GM21529 (cell line): ENCODE measurements around the gene ILK.

Experiments
- ATAC-seq: cut with Tn5 transposase; IDR thresholded peaks from one replicate; pipeline ENCODE4 v1.9.1; 2021; ENCODE audit not compliant: unreplicated experiment

ILK gene

DNA sequence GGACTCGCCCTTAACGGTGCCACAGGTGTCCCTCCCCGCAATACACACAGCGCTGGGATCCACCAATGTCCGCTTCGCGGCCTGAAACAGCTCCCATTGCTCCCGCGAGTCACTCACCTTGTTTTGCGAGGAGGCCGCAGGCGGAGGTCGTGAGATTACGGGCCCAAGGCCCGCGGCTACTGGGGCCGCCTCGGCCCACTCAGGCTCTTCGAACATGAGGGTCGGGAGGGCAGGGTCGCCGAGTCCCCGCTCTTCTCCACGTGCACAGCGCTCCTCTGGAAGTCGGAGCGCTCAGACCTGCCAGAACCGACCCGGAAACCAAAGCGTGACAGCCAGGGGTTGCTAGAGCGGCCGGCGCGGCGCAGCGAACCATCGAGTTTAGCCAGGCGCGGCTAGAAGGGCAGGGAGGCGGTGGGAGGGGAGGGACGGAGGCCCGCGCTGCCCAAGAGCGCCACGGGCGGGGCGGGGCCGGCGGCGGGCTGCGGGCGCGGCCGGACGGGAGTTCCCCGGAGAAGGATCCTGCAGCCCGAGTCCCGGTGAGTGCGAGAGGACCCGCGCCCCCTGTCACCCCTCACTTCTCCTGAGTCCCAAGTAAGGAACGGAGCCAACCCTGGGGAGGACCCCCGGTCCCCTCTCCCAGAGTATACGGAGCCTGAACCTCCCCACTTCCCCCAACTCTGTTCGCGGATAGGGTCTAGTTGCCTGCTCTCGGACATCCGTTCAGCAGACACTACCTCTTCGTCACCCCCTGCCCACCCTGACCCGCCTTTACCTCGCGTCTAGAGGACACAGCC, at the start of gene ILK, which contains the start of gene RRP8:
TSS of gene ILK (plus strand) at position 488 of the 794 bp plus-strand sequence. CDS start 498 bp downstream, outside the sequence.
TSS of gene RRP8 (minus strand) at position 330 of the 794 bp plus-strand sequence. CDS start at position 216, 114 bp downstream.
- ATAC-seq = peak; percentile 70

DNA sequence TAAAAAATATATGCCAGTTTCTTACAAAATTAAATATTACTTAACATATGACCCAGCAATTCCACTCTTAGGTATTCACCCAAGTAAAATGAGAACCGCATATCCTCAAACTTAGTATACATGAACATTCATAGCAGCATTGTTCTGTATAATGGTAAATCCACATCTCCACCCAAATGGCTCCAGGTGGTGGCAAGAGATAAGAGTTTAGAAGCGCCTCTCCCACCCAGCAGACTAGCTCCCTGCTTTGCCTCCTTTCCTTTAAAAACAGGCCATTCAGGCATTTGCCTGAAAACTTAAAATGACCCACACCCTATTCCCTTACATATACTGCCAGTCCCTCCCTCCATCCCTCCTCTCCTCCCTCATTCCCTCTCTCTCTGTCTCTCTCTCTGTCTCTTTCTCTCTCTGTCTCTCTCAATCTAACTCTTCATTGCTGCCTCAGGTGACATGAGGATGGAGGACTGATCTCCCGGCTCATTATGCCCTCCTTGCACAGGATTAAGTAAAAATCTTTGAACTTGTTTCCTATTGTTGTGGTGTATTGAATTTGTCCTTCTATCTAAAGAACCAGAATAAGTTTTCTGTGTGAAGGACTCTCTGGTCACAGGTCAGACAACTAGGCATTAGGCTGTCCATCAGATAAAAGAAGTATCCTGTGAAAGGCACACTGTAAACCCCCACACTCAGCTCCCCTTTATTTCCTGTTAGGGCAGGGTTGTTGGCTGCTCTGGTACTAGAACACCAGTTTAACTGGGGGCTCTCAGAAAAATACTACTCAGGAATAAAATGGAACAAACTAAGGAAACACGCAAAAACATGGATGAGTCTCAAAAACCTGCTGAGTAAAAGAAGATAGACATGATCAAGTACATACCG, 48.5 kb upstream of the ILK start:
- ATAC-seq = no peak

DNA sequence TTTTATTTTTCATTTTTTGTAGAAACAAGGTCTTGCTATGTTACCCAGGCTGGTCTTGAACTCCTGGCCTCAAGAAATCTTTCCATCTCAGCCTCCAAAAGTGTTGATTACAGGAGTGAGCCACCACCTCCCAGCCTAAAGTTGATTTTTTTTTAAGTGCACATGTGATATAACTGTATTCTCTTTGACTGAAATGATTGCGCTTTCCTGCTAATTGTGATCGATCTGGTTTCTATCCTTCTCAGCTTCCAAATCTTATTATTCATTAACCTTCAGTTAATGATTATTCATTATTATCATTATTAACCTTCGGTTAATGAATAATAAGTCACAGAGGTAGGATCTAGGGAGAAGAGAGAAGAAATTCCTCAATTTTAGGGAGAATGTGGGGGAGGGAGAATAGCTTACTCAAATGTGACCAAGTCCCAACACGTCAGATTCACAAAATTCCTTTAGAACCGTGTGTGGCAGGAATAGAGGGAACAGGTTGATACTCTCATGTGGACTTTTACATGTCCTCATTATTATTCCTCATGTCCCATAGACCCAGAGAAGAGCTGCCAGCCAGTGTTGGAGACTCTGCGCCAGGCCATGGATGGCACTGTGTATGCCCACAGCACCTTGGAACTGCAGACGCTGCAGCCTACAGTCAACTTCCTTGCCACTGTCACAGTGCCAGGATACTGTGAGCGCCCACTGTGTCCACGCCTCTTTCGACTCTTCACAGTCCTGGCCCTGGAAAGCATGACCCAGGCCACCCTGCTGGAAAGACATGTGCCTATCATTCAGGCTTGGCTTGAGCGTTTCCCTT, 47.2 kb upstream of the ILK start:
- no peak for ATAC-seq

DNA sequence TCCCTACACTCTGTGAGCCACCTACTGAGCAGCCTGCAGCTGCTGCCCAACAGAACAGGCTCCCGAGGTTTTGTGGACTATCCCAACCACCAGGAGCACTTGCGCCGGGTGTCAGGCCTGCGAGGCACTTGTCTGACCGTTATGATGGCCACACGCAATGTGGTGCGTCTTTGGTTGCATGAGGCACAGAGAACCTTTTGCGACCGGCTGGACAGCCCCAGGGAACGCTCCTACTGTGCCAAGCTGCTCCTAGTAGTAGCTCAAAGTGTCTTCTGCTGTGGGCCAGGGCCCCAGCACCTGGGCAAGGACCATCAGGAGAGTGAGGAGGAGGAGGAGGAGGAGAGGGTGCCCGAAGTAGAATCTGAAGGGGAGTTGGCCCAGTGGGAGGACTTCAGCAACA, 46.5 kb upstream of the ILK start:
- ATAC-seq = no peak

DNA sequence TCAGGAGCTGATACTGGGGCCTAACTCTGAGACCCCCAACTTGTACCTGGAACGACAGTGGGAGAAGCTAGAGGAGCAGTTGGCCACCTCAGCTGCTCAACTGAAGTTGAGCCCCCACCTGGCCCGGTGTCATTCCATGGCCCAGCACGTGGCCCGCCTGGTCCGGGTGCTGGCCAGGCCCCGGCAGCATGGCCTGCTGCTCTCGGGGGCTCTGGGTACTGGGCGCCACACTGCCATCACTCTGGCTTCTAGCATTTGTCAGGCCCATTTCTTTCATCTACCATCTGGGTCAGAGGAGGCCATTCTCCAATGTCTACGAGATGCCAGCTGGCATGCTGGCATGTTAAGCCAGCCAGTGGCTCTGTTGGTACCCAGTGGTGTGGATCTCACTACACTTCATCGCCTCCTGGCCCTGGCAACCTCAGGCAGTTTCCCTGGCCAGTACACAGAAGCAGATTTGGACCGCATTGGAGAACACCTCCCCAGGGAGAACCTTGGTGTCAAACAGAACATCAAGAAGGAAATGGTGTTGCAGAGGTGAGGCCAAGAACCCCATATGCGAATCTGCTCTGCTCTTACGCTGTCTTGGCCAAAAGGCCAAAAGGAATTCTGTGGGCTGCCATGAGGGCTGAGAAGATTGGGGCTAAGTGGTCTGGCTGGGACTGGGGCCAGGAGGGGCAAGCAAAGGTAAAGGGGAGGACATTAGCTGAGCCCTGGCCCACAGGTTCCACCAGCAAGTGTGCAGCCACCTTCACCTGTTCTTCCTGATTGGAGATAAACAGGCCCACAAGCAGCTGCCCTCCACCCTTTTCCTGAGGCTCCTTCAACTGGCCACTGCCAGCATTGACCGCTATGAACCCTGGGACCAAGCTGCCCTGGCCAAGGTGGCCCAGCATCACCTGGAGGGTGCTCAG, 45.6 kb upstream of the ILK start:
- ATAC-seq = no peak

DNA sequence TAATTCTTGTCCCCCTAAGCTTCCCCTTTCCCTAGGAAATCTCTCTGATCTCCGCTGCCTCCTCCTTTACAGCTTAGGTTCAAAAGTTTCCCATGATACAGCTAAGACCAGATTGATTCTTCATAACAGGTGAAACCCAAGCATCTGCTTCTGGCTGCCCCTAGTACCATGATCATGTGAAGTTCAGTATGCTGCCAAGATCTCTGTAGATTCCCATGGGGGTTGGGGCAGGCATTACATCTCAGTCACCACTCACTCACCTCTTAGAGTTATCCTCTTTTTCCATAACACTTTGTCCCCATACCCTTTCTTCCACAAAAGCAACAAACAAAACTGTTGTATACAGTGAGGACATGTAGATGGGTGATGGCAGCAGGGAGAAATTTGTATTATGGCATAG, 44.2 kb upstream of the ILK start:
- ATAC-seq = no peak

DNA sequence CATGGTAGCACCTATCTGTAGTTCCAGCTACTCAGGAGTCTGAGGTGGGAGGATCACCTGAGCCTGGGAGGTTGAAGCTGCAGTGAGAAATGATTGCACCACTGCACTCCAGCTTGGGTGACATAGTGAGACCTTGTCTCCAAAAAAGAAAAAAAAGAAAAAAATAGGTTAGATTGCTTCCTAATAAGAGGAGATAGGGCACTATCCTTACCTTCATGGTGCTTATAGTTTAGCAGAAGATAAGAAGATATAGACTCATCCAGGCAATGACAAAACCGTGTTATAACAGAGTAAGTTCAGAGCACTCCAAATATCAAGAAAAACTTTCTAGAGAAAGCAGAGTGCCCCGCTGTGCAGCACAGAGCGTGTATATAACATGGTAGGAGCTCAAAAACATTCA, 42.3 kb upstream of the ILK start:
- ATAC-seq = no peak

DNA sequence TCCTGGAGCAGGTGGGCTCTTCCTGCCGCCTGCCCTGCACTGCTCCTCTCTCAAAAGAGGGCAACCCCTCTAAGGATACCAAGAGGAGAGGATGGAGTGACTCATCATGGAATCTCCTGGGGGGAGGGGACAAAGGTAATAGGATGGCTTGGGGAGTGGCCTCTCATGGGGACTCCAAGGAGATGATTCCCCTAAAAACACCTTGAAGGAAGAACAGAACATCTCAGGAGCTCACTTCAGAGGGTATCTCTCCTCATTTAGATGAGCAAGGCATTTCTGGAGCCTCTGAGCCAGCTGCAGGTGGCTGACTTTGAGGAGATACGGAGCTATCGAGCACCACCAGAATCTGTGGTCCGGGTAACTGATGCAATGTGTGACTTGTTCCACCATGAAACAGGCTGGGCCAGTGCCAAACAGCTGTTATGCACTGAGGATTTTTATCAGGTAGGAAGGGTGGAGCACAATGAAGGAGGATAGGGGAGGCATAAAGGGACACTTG, 40.4 kb upstream of the ILK start:
- ATAC-seq = no peak

DNA sequence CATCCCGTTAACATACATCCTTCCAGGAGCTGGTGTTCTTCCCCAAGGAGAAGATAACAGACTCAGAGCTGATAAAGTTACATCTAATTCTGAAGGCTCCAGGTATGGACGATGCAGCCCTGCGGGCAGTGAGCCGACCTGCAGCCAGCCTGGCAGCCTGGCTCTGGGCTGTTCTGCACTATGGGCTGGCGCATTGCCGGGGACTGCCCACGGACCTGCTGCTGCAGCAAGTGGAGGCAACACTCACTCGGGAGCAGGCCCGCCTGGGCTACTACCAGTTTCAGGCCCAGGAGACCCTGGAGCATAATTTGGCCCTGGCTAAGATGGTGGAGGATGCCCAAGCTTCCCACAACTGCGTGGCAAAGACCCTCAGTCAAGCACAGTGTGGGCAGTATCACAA, 39.9 kb upstream of the ILK start:
- ATAC-seq = no peak

DNA sequence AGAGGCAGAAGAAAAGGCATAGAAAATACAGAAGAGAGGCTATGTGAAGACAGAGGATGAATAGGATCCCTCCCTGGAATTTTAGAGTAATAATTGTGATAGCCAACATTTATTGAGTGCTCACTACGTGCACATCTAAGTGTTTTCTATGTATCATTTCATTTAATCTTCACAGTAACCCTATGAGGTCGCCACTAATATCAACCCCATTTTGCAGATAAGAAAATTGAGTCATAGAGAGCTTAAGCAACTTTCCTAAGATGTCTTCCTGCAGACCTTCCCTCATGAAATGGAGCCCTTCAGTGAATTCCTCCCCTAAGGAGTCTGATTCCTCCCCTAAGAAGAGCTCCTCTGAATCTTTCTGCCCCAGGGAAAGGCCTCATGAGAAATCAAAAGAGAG, 38.2 kb upstream of the ILK start:
- no peak for ATAC-seq

DNA sequence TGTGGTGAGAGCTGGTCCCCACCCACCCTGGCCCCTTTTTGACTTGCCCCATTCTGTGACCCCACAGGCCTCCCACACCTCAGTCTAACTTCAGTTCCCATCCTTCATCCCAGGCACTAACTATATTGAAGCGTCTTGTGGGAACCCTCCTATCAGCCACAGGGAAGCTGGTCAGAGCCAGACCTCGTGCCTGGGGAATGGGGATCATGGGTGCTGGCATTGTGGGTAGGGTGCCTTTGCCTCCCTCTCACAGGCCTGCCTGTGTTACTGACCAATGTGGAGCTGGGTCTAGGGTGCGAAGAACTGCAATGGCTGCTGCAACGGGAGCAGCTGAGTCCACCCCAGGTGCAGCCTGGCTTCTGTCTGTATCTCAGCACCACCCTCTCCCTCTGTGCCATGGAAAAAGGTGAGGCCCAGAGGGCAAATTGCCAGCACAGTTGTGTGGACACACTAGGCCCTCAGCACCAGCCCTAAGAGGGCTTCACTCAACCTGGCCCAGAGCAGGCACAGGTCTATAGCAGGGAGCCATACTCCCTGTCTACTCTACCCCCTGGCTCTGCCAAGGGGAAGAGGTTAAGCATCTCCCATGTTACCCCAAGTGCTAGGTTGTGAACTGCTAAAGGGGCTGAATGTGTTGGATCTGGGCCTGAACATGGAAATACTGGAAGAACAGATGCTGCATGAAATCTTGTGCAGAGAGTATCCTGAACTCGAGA, 37.4 kb upstream of the ILK start:
- ATAC-seq = no peak

DNA sequence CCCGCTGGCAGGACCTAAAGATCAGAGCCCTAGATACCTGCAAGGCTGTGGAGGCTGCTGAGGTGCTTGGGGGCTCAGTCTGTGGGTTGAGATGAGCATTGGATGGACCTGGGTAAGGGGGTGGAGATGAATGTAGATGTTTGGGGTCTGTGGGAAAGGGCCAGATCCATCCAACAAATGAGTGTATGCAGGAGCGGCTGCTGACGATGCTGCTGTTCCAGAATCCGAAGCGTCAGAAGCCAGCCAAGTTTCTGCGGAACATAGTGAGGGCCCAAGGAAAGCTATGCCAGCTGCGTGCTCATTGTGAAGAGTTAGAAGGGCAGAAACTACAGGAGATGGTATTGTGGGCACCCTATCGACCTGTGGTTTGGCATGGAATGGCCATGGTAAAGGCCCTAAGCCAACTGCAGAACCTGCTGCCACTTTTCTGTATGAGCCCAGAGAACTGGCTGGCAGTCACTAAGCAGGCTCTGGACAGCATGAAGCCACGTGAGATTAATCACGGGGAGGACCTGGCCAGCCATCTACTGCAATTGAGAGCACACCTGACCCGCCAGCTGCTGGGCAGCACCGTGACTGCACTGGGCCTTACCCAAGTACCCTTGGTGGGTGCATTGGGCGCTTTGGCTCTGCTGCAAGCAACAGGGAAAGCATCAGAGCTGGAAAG, 36.7 kb upstream of the ILK start:
- no peak for ATAC-seq

DNA sequence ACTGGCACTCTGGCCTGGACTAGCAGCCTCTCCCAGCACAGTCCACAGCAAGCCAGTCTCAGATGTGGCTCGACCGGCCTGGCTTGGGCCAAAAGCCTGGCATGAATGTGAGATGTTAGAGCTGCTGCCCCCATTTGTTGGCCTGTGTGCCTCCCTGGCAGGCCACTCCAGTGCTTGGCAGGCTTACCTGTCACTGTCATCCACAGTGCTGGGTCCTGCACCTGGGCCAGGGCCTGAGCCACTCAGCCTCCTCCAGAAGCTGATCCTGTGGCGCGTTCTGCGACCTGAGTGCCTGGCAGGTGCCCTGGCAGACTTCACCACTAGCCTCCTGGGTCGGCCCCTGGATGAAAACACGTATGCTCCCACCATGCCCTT, 36.2 kb upstream of the ILK start:
- ATAC-seq = no peak

DNA sequence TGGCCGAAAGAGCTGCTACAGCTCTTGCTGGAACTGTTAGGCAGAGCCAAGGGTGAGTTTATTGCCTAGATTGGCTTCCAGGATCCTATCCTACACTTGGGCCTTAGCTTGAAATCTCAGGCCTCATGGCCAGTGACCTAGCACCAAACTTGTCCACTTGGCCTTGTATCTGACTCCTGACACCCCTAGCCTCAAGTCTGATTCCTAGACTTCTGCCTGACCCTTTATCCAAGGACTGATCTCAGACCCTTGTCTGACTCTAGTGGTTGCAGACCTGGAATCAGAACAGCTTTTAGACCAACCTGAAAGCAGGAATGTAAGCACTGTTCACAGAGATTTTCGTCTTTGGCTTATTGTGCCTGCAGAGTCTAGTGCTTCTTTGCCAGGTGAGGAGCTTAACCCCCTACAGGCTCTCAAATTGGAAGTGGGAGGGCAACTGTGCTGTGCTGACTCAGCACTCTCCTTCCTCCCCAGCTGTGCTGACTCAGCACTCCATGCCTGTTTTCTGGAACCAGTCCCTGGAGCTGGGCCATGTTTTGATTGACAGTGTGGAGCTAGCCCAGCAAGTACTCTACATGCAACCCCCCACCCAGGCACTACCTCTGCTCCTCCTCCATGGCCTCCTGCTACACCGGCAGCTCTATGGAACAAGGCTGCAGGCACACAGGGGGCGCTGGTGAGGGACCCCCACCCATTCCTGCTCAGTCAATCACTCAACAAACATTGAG, 35.2 kb upstream of the ILK start:
- ATAC-seq = no peak

DNA sequence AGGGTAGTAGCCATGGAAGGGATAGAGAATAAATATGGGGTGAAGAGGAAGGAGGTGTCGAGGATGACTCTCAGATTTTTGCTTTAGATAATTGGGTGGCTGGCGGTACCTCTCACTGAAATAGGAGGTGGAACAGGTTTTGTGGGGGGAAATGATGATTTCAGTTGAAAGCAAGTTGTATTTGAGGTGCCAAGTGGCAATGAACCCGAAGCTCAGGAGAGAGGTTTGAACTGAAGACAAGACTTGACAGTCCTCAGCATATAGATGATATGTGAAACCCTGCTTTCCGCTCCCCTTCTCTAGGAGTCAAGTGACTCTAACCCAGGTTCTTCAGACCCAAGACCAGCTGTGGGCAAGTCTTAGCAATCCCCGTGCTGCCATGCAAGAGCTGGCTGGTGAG, 33.9 kb upstream of the ILK start:
- no peak for ATAC-seq

DNA sequence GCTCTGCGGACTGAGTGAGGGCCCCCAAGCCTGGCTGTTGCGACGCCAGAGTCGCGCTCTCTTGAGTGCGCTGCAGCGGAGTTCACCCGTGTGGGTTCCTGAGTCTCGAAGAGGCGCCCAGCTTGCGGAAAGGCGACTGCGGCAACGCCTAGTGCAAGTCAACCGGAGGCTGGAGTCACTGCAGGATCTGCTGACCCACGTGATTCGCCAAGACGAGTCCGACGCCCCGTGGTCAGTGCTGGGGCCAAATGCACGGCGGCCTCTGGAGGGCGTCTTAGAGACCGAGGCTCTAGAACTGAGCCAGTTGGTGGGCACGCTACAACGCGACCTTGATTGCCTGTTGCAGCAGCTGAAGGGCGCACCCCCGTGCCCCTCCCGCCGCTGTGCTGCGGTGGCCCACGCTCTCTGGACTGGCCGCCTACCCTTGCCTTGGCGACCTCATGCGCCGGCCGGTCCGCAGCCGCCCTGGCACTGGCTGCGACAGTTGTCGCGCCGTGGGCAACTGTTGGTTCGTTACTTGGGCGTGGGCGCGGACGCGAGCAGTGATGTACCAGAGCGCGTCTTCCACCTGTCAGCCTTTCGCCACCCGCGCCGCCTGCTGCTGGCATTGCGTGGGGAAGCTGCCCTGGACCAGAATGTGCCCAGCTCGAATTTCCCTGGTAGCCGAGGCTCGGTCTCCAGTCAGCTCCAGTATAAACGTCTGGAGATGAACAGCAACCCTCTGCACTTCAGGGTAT, 32.7 kb upstream of the ILK start:
- ATAC-seq = no peak

DNA sequence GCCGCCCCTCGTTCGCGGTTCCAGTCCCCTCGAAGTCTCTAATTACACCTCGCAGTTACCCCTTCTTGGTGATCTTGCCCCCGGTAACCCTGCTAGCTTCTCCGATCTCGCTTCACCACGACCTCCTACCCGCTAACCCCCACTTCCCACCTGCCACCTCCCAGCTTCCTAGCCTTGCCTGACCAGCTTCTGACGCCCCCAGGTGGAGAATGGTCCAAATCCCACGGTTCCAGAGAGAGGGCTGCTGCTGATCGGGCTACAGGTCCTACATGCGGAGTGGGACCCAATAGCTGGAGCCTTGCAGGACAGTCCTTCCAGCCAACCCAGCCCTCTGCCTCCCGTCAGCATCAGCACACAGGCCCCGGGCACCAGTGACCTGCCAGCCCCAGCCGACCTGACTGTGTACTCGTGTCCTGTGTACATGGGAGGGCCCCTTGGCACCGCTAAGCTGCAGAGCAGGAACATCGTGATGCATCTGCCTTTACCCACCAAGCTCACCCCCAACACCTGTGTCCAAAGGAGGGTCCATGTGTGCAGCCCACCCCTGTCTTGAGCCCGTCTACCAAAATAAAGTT, 32.1 kb upstream of the ILK start:
- no peak for ATAC-seq
